Neural progenitor cell (in vitro differentiated cells): ENCODE results near the gene FAM107A. TPM values are rescaled to one million over a fixed set of nuclear protein-coding genes. Genes with fewer than 3 reads are reported as not detected.
A peak's percentile ranks its signal among the peaks of the same experiment; 100 is the strongest.

ENCODE experiments used
- DNase-seq: peaks from one replicate; pipeline ENCODE4 v3.0.0-alpha.2; 2016; ENCODE audit warnings: low spot score
- H2AFZ ChIP-seq: fragments of 200-600 bp; sonication (generic); replicated peaks from 2 replicates; pipeline ENCODE4 v1.6.1; 2016; ENCODE audit warnings: antibody characterized with exemption
- H3F3A ChIP-seq: fragments of 200-600 bp; sonication (generic); 2 replicates; pipeline ENCODE4 v1.6.1; 2016; ENCODE audit warnings: antibody characterized with exemption, low read depth
- H3K27ac ChIP-seq: fragments of 200-600 bp; sonication (generic); 2 replicates; pipeline ENCODE4 v1.5.1; 2016; ENCODE audit warnings: mild to moderate bottlenecking
- H3K27me3 ChIP-seq: fragments of 200-600 bp; sonication (generic); 2 replicates; pipeline ENCODE4 v1.6.1; 2016; ENCODE audit warnings: mild to moderate bottlenecking, moderate library complexity
- H3K36me3 ChIP-seq: fragments of 200-600 bp; sonication (generic); 2 replicates; pipeline ENCODE4 v1.5.1; 2016
- H3K4me1 ChIP-seq: fragments of 200-600 bp; sonication (generic); 2 replicates; pipeline ENCODE4 v1.6.1; 2016; ENCODE audit warnings: mixed run types
- H3K4me2 ChIP-seq: fragments of 200-600 bp; sonication (generic); 2 replicates; pipeline ENCODE4 v1.6.1; 2016
- H3K4me3 ChIP-seq: fragments of 200-600 bp; sonication (generic); 2 replicates; pipeline ENCODE4 v1.5.1; 2016
- H3K79me2 ChIP-seq: fragments of 200-600 bp; sonication (generic); 2 replicates; pipeline ENCODE4 v1.6.1; 2016; ENCODE audit warnings: low read depth
- H3K9ac ChIP-seq: fragments of 200-600 bp; sonication (generic); 2 replicates; pipeline ENCODE4 v1.6.1; 2016
- H3K9me3 ChIP-seq: fragments of 200-600 bp; sonication (generic); 2 replicates; pipeline ENCODE4 v1.5.1; 2016; ENCODE audit warnings: low read depth
- H4K20me1 ChIP-seq: fragments of 200-600 bp; sonication (generic); 2 replicates; pipeline ENCODE4 v1.6.1; 2016; ENCODE audit warnings: low read depth
- H3K27ac Mint-ChIP-seq: 3 replicates; pipeline ENCODE4 v1.8.0; 2021; ENCODE audit warnings: mixed read lengths
- H3K27me3 Mint-ChIP-seq: 2 replicates; pipeline ENCODE4 v1.8.0; 2022; ENCODE audit warnings: low read depth, mild to moderate bottlenecking, inconsistent platforms, moderate library complexity, mixed read lengths; ENCODE audit not compliant: insufficient read depth
- H3K36me3 Mint-ChIP-seq: 3 replicates; pipeline ENCODE4 v1.8.0; 2021; ENCODE audit warnings: mixed read lengths
- H3K4me1 Mint-ChIP-seq: 3 replicates; pipeline ENCODE4 v1.8.0; 2021; ENCODE audit warnings: mixed read lengths
- H3K4me3 Mint-ChIP-seq: 3 replicates; pipeline ENCODE4 v1.8.0; 2021; ENCODE audit warnings: mild to moderate bottlenecking, moderate library complexity, mixed read lengths
- H3K9me3 Mint-ChIP-seq: 3 replicates; pipeline ENCODE4 v1.8.0; 2020; ENCODE audit warnings: mixed read lengths
- EZH2 ChIP-seq: fragments of 200-600 bp; sonication (generic); IDR thresholded peaks from 2 replicates; pipeline ENCODE4 v1.6.1; 2017; ENCODE audit warnings: antibody characterized with exemption, mild to moderate bottlenecking, moderate library complexity
- EZH2phosphoT487 ChIP-seq: fragments of 200-600 bp; sonication (generic); IDR thresholded peaks from 2 replicates; pipeline ENCODE4 v1.6.1; 2017; ENCODE audit warnings: antibody characterized with exemption
- total RNA-seq: library from RNA; depleted of rRNA; stranded (reverse); fragments of >200 nt; gene quantifications from 2 replicates; pipeline ENCODE4 v1.2.3, GENCODE V29; 2015; ENCODE audit warnings: low replicate concordance
- TF ChIP-seq, protein P1 (sequence below): fragments of 200-600 bp; sonication (generic); IDR thresholded peaks from 2 replicates; pipeline ENCODE4 v1.5.1; 2017; ENCODE audit warnings: antibody characterized with exemption, mild to moderate bottlenecking

Gene FAM107A
- total RNA-seq, 1 donor from 2014 or later: 0.11 TPM

GRCh38 chr3:58613236-58614132, 36.3 kb upstream of the FAM107A start:
- Mint-ChIP-seq H3K4me3 (no peak overlapping the region), H3K9me3 (no peaks in the 10 kb centered on the region), H3K27ac (peak overlapping the region; percentile 21), H3K36me3 (no peaks in the 10 kb centered on the region), H3K27me3 (peaks cover 17% of the 10 kb centered on the region), H3K4me1 (peaks cover 25% of the 10 kb centered on the region)
- no peak for DNase-seq
- TF ChIP-seq EZH2phosphoT487 (no peak), EZH2 (no peak)
- TF ChIP-seq, protein P1, sequence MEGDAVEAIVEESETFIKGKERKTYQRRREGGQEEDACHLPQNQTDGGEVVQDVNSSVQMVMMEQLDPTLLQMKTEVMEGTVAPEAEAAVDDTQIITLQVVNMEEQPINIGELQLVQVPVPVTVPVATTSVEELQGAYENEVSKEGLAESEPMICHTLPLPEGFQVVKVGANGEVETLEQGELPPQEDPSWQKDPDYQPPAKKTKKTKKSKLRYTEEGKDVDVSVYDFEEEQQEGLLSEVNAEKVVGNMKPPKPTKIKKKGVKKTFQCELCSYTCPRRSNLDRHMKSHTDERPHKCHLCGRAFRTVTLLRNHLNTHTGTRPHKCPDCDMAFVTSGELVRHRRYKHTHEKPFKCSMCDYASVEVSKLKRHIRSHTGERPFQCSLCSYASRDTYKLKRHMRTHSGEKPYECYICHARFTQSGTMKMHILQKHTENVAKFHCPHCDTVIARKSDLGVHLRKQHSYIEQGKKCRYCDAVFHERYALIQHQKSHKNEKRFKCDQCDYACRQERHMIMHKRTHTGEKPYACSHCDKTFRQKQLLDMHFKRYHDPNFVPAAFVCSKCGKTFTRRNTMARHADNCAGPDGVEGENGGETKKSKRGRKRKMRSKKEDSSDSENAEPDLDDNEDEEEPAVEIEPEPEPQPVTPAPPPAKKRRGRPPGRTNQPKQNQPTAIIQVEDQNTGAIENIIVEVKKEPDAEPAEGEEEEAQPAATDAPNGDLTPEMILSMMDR: no peak
- Histone ChIP-seq H3K4me2 (no peak overlapping the region), H3K27me3 (no peaks in the 10 kb centered on the region), H3K79me2 (no peaks in the 10 kb centered on the region), H3K9ac (no peak overlapping the region), H3K4me1 (peaks cover 11% of the 10 kb centered on the region), H4K20me1 (no peaks in the 10 kb centered on the region), H2AFZ (no peak overlapping the region), H3K36me3 (no peaks in the 10 kb centered on the region), H3K4me3 (no peak overlapping the region), H3K27ac (no peak overlapping the region), H3F3A (peaks cover 14% of the 10 kb centered on the region), H3K9me3 (no peaks in the 10 kb centered on the region)

DNA sequence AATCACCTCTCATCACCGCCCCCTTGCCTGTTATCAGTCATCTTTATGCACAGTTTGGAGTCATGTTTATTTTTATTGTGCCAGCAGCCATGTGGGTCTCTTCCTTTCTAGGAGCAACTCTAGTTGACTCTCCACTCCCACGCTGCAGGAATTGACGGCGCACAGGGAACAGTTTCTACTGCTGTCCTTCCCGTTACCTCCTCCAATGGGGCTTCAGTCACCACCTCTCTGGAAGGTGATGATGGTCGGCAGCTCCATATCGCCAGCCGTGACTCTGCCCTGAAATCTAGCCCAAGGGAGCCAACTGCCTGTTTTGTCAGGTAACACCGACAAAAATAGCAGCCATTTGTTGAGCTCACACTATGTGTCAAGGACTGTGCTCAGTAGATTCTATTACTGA, 35.6 kb upstream of the FAM107A start:
- H3K4me3 Mint-ChIP-seq: no peak overlapping the region
- no peaks in the 10 kb centered on the region for H3K9me3 Mint-ChIP-seq
- Histone ChIP-seq H3K27ac (no peak overlapping the region), H3K79me2 (no peaks in the 10 kb centered on the region), H3F3A (peaks cover 9% of the 10 kb centered on the region), H3K4me2 (no peak overlapping the region), H3K9me3 (no peaks in the 10 kb centered on the region), H3K27me3 (no peaks in the 10 kb centered on the region), H3K4me3 (no peak overlapping the region), H2AFZ (no peak overlapping the region), H4K20me1 (no peaks in the 10 kb centered on the region), H3K4me1 (peaks cover 8% of the 10 kb centered on the region), H3K36me3 (no peaks in the 10 kb centered on the region), H3K9ac (no peak overlapping the region)
- peaks cover 16% of the 10 kb centered on the region for H3K27me3 Mint-ChIP-seq
- no peak for TF ChIP-seq EZH2phosphoT487
- TF ChIP-seq EZH2: no peak
- TF ChIP-seq, protein P1: no peak
- no peak for DNase-seq
- H3K36me3 Mint-ChIP-seq: no peaks in the 10 kb centered on the region
- no peak overlapping the region for H3K27ac Mint-ChIP-seq
- peaks cover 19% of the 10 kb centered on the region for H3K4me1 Mint-ChIP-seq

GRCh38 chr3:58609990-58610389, 32.8 kb upstream of the FAM107A start:
- peaks cover 4% of the 10 kb centered on the region for H3K4me1 ChIP-seq
- no peak overlapping the region for H3K27ac Mint-ChIP-seq
- H3K4me3 ChIP-seq: no peak overlapping the region
- no peak overlapping the region for H2AFZ ChIP-seq
- no peaks in the 10 kb centered on the region for H3K36me3 Mint-ChIP-seq
- peaks cover 23% of the 10 kb centered on the region for H3K27me3 Mint-ChIP-seq
- H3F3A ChIP-seq: no peaks in the 10 kb centered on the region
- H3K4me2 ChIP-seq: no peak overlapping the region
- no peaks in the 10 kb centered on the region for H3K79me2 ChIP-seq
- H3K9ac ChIP-seq: no peak overlapping the region
- H3K9me3 ChIP-seq: no peaks in the 10 kb centered on the region
- H3K9me3 Mint-ChIP-seq: peaks cover 5% of the 10 kb centered on the region
- peaks cover 10% of the 10 kb centered on the region for H3K4me1 Mint-ChIP-seq
- no peaks in the 10 kb centered on the region for H3K27me3 ChIP-seq
- H3K36me3 ChIP-seq: no peaks in the 10 kb centered on the region
- no peak overlapping the region for H3K4me3 Mint-ChIP-seq
- H4K20me1 ChIP-seq: no peaks in the 10 kb centered on the region
- H3K27ac ChIP-seq: no peak overlapping the region
- no peak for DNase-seq
- no peak for TF ChIP-seq EZH2
- TF ChIP-seq, protein P1: no peak
- TF ChIP-seq EZH2phosphoT487: no peak
